ENCODE data around the gene DPYD. TPM values are rescaled to one million over a fixed set of nuclear protein-coding genes. Genes with fewer than 3 reads are reported as not detected.

DPYD gene
- total and polyA plus RNA-seq, 10 of the 15 experiments (the other 5 are each of a cell fraction or from before 2014, with no cell fraction given), result 5.7 to 23.8 (median 10.2) TPM

- BruUV-seq (replicated peaks), result no TSS peak
- no peak for FAIRE-seq
- Histone ChIP-seq H3K27me3 (replicated peaks in 1 of 2; ENCODE audit: control insufficient read depth in 2 of 2, insufficient read depth in 2 of 2, low read length in 1 of 2) (no peaks in the 10 kb centered on the region), H3K36me3 (ENCODE audit: control insufficient read depth in 2 of 2, insufficient read depth in 2 of 2, low read length in 1 of 2) (no peaks in the 10 kb centered on the region), H4K20me1 (ENCODE audit: control insufficient read depth, insufficient read depth) (no peaks in the 10 kb centered on the region), H3K4me1 (ENCODE audit: control insufficient read depth, insufficient read depth, low read length) (no peaks in the 10 kb centered on the region), H2AFZ (ENCODE audit: control insufficient read depth, low read depth, low read length) (no peak overlapping the region), H3K4me2 (ENCODE audit: control insufficient read depth, insufficient read depth) (no peak overlapping the region), H3K9me3 (replicated peaks; ENCODE audit: control insufficient read depth, insufficient read depth, low read length) (no peaks in the 10 kb centered on the region; the same call in 2 of the 3 replicates), H3K27ac (ENCODE audit: control insufficient read depth, insufficient read depth) (no peak overlapping the region), H3K9ac (ENCODE audit: control insufficient read depth, insufficient read depth, low read length) (no peak overlapping the region), H3K4me3 (no peak overlapping the region), H3K79me2 (ENCODE audit: control insufficient read depth, insufficient read depth, low read length) (no peaks in the 10 kb centered on the region)
- CTCF ChIA-PET, result interaction anchor here (0.7 to 1.6 kb wide), 2 partner anchors 10 to 17 kb away, joined by 3 to 7 read pairs; no protein-coding TSS in a partner anchor
- TF ChIP-seq GATAD2B (conservative IDR thresholded peaks at IDR 0.05; ENCODE audit: low read depth), result no peak
- no peak for TF ChIP-seq NFYB (IDR thresholded peaks at IDR 0.05; ENCODE audit: insufficient read depth, low read depth, low read length)
- no peak for TF ChIP-seq EZH2 (IDR thresholded peaks at IDR 0.05; ENCODE audit: borderline replicate concordance, control insufficient read depth, low read depth, low read length)
- no peak for TF ChIP-seq SKIL (IDR thresholded peaks at IDR 0.05; ENCODE audit: low read depth, poor library complexity, severe bottlenecking)
- TF ChIP-seq POLR2A (IDR thresholded peaks at IDR 0.05; ENCODE audit: low read depth, low read length), result no peak
- no peak for TF ChIP-seq TCF3 (IDR thresholded peaks at IDR 0.05; ENCODE audit: borderline replicate concordance, insufficient read depth, low read depth, low read length)
- no peak for TF ChIP-seq BCL3 (IDR thresholded peaks at IDR 0.05; ENCODE audit: borderline replicate concordance, insufficient read depth, low read depth, low read length, poor library complexity, severe bottlenecking)
- TF ChIP-seq SP1 (IDR thresholded peaks at IDR 0.05; ENCODE audit: low read depth, low read length), result no peak
- POLR2A ChIA-PET, result interaction anchor here (1.0 to 1.1 kb wide), 2 partner anchors 11 to 44 kb away, joined by 4 to 5 read pairs; partner anchors contain the start of gene DPYD
- in situ Hi-C loops (cut with MboI) (loop anchor here (25.0 kb wide), 1 partner anchor 1853 kb away; the partner anchor contains the start of gene FRRS1), intact Hi-C loops (cut with micrococcal nuclease; ENCODE audit: unreplicated experiment) (no loop called here)
- no peak for ATAC-seq
- no peak for DNase-seq (ENCODE audit: low read depth, low spot score)
- RAD21 ChIA-PET (ENCODE audit: unreplicated experiment), result no interaction called here
- SMC1A ChIA-PET (ENCODE audit: uncharacterized antibody, unreplicated experiment), result interaction anchor here (0.7 to 2.7 kb wide), 3 partner anchors 9 to 13 kb away, joined by 3 to 17 read pairs (median 3); partner anchors contain the start of gene DPYD
These were observed 11.6 kb downstream of the DPYD start for GRCh38 chr1:97909266-97909665.

All from GM12878 (cell line).